Measurements from ENCODE around the gene STAT3.

- TF ChIP-seq ZNF70 (CRISPR knock-in tag; IDR thresholded peaks at IDR 0.05) = no peak
- TF ChIP-seq PATZ1 (CRISPR knock-in tag; IDR thresholded peaks at IDR 0.05; ENCODE audit: borderline replicate concordance) = no peak
- TF ChIP-seq ZFP30 (CRISPR knock-in tag; IDR thresholded peaks at IDR 0.05) = no peak
- TF ChIP-seq CREB5 (CRISPR knock-in tag; IDR thresholded peaks at IDR 0.05; ENCODE audit: low read depth) = no peak
- no peak for TF ChIP-seq TSHZ2 (CRISPR knock-in tag; IDR thresholded peaks at IDR 0.05)
- no peak for TF ChIP-seq ARNTL (CRISPR knock-in tag; IDR thresholded peaks at IDR 0.05; ENCODE audit: borderline replicate concordance, low read depth)
Measured at GRCh38 chr17:42333053-42333452, 55.2 kb downstream of the STAT3 start.

All from SK-N-SH treated with all-trans-retinoic acid at 6 μM for 48 hours (cell line).